OCI-LY1 (cell line): ENCODE measurements around the gene ENTPD7.
"Not testable (repeated sequence)": the region's sequence is repeated elsewhere in the genome, so short reads cannot be mapped to it uniquely, and the experiment has no call there.

ENCODE experiments used
- CTCF ChIP-seq: fragments of 200-600 bp; sonication (generic), shearing (Covaris generic); IDR thresholded peaks from 2 replicates; pipeline ENCODE4 v1.5.1; 2017; ENCODE audit warnings: mild to moderate bottlenecking, antibody characterized with exemption, low read length, moderate library complexity, mixed read lengths
- EZH2 ChIP-seq: fragments of 200-600 bp; sonication (generic), shearing (Covaris generic); IDR thresholded peaks from 2 replicates; pipeline ENCODE4 v1.8.0; 2017; ENCODE audit warnings: borderline replicate concordance, mixed run types, mild to moderate bottlenecking, antibody characterized with exemption, low read length, moderate library complexity, mixed read lengths

DNA sequence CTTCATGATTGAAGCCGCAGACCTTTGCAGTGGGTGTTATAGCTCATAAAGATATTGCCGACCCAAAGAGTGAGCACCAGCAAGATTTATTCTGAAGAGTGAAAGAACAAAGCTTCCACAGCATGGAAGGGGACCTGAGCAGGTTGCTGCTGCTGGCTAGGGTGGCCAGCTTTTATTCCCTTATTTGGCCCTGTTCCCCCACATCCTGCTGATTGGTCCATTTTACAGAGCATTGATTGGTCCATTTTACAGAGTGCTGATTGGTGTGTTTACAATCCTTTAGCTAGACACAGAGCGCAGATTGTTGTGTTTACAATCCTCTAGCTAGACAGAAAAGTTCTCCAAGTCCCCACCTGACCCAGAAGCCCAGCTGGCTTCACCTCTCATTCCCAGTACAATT, 34.2 kb upstream of the ENTPD7 start:
- not testable (repeated sequence) for TF ChIP-seq CTCF, EZH2
